HG02678 (cell line): ENCODE measurements around the gene MORN4.

Source experiments
- ATAC-seq: cut with Tn5 transposase; IDR thresholded peaks from one replicate; pipeline ENCODE4 v1.9.1; 2021; ENCODE audit warnings: mild to moderate bottlenecking, moderate library complexity; ENCODE audit not compliant: unreplicated experiment

Gene MORN4

DNA sequence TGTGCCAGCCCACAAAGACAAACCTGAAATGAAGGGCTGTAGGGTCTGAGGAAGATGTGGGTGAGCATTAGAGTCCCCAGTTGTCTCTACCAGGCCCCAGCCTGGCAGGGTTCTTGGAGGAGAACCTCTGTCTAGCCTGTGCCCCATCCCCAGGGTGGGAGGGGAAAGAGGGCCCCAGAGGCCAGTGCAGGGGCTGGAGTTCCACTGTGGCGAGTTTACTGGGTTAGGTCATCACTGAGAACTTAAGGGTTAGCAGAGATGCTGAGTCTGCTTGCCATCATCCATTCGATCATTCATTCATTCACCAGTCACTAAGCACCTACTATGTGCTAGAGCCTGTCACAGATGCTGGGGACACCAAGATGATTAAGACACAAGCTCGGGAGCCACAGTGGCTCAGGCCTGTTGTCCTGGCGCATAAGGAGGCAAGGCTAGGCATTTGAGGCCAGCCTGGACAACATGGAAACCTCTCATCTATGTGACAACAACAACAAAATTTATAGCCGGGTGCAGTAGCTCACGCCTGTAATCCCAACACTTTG lies 58.1 kb downstream of the MORN4 start:
- no peak for ATAC-seq

DNA sequence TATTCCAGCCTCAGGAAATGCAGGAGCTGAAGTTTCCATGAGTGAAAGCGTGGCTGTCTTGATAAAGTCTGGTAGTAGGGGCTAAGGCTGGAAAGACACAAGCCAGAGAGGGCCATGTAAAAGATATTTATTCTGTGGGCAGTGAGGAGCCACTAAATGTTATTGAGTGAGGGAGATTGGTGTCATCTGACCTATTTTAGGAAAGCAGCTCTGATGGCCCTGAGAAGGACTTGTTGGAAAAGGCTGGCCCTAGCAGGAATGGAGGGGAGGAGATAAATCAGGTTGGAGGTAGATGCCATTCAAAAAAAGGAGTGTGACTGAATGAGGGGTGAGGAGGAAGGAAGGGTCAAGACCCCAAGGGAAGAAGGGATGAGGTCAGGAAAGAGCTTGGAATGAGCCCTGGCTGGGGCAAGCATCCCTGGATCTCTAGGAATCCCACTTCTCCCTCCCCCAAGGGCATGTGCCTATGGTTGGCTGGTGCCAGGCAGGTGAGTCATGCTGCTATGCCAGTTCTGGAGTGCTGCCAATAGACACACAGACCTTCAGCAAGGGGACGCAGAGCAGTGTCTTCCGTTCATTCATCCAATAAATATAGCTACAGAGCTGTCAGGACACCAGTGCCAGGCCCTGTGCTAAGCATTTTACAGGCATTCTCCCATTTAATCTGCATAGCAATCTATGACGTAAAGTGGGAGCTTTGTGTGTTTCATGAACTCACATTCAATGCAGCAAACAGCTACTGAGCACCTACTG lies 58.8 kb downstream of the MORN4 start:
- no peak for ATAC-seq

DNA sequence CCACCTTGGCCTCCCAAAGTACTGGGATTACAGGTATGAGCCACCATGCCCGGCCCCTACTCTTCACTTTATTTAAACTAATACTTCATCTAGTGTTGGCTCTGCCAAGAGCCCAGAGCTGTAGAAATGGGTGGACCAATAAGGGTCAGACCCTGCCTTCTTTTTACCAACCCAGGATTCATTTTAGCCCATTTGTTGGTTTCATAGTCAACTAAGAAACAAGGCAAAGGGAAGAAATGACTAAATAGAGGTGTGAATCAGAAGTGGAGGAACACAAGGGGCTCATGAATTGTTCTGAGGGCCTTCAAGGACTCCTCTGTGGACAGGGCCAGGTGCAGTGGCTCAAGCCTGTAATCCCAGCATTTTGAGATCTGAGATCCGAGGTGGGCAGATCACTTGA lies 59.6 kb downstream of the MORN4 start:
- no peak for ATAC-seq

GRCh38 chr10:97573021-97573420 lies 60.3 kb downstream of the MORN4 start:
- no peak for ATAC-seq

DNA sequence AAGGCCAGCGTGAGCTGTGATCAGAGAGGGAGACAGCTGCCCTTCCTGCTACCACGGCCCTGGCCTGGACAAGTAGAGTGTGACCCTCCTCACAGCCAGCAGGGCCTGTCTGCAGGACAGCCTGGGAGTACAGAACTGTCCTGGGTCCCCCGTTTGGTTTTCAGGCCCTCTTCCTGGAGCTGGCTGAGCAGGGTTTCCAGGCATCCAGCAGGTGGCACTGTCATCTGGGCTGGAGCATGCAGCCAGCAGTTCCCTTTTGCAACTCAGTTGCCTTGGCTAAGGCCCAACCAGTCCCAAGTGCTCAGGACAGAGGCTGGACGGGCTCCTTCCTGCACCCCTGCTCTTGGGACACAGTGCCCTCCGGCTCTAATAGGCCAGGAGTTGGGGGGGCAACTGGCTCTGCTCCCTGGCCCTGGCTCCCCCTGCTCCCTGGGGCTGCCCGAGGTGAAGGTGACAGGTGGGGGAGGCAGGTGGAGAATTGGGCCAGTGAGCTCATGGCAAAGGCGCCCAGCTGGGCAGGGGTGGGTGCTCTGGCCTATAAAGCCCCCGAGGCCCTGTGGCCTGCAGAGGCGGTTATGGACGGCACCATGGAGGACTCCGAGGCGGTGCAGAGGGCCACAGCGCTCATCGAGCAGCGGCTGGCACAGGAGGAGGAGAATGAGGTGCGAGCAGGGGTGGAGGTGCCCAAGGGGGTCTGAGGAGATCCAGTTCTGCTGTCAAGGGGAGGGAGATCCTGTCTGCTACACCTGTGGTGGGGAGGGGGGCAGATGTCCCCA lies 60.9 kb downstream of the MORN4 start, which contains the start of gene ANKRD2:
Gene ANKRD2 (plus strand): TSS at position 566 of the 776 bp plus-strand sequence. CDS start 10 bp downstream, at position 576.
- ATAC-seq: no peak

- ATAC-seq: no peak
These were observed 61.7 kb downstream of the MORN4 start for GRCh38 chr10:97571622-97572021.

DNA sequence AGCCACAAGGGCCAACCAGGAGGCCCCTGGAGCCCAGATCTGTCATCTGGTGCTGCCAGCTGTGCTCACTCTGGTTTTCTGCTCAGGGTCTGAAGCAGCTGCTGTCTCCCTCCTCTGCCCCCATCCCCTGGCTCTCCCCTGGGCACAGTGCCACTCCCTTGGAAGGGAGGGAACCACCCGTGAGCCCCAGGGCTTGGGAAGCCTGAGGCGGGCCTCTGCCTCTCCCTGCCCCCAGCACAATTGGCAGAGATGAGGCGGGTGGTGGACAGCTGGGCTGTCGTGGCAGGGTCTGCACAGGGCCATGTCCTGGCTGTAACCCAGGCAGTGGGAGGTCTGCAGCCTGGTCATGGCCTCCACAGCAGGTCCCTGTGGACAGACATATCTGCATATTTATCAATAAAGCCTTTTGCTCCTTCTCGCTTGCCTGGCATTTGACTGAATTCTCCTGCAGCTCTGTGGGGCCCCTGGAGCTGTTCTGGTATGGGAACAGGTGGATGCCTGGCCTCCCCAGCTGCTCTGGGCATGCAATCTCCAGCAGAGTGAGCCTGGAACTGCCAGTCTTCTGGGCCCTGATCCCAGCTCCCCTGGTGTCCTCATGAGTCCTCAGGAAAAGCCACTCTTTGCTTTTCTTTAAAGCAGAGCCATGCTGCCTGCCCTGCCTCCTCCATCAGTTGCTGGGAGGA lies 62.4 kb downstream of the MORN4 start:
- ATAC-seq: no peak

GRCh38 chr10:97570146-97570788 lies 63.0 kb downstream of the MORN4 start:
- ATAC-seq: no peak

DNA sequence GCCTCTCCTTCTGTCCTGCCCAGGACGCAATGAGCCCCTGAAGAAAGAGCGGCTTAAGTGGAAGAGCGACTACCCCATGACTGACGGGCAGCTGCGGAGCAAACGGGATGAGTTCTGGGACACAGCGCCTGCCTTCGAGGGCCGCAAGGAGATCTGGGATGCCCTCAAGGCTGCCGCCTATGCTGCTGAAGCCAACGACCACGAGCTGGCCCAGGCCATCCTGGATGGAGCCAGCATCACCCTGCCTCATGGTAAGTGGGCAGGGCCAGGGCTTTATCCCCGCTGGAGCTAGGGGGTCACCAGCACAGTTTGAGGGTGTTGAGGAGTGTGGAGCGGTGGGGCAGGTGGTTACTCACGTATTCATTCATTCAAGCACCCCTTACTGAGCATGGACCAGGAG lies 65.4 kb downstream of the MORN4 start:
- ATAC-seq: no peak

DNA sequence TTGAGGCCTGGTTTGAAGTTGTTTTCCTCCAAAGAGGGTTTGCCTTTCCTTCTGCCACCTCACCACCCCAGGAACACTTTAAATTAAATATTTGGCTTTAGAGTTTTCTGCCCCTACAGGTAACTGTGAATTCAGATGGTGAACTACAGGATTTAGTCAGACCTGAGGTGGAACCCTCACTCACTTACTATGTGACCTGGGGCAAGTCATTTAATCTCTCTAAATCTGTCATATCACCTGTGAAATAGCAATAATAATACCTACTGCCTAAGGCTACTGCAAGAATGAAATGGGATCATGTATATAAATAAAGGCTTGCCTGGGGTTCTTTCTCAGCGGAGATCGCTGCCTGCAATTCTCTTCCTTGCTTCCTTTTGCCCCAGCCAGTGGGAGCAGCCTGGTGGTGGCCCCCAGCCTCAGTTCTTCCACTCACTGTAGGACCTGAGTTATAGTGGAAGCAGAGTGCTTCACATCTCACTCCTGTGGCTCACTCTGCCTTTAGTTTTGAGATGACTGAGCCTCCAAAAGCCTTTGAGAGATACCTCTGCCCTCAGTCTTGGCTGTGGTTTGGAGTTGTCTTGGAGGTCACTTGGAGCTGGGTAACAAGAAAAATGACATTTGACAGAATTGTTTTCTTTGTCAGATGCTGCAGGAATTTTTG lies 66.8 kb downstream of the MORN4 start:
- ATAC-seq: no peak

DNA sequence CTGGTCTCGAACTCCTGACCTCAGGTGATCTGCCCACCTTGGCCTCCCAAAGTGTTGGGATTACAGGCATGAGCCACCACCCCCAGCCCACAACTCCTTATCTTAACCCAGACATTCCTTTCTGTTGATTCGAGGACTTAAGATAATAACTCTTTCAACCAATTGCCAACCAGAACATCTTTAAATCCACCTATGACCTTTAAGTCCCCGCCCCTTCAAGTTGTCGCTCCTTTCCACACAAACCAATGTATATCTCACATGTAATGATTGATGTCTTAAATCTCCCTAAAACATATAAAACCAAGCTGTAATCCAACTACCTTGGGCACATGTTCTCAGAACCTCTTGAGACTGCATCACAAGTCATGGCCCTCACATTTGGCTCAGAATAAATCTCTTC lies 68.5 kb downstream of the MORN4 start:
- no peak for ATAC-seq
